Right atrium auricular region (tissue), 2 donors: ENCODE measurements around the gene PDE6G. TPM values are rescaled to one million over a fixed set of nuclear protein-coding genes. Genes with fewer than 3 reads are reported as not detected.

Source experiments
- DNase-seq: peaks from one replicate; pipeline ENCODE4 v3.0.0-alpha.2; 2019; ENCODE audit warnings: low spot score
- H3K27ac ChIP-seq, 2 donors: fragments of 200-600 bp; sonication (generic); 1 replicate in 1 of 2; 2 replicates in 1 of 2; pipeline ENCODE4 v1.5.1; 2016 to 2019
- H3K27me3 ChIP-seq, 2 donors: fragments of 200-600 bp; sonication (generic); one replicate each; pipeline versions ENCODE4 v1.5.1 to v1.6.0; 2017 to 2019
- H3K36me3 ChIP-seq: fragments of 200-600 bp; sonication (generic); one replicate; pipeline ENCODE4 v1.5.1; 2016
- H3K4me1 ChIP-seq, 2 donors: fragments of 200-600 bp; sonication (generic); one replicate each; pipeline versions ENCODE4 v1.5.1 to v1.6.0; 2017 to 2019
- H3K4me3 ChIP-seq, 2 donors: fragments of 200-600 bp; sonication (generic); 1 replicate in 1 of 2; 2 replicates in 1 of 2; pipeline ENCODE4 v1.5.1; 2017 to 2019; ENCODE audit warnings: mild to moderate bottlenecking in 1 of 2, moderate library complexity in 1 of 2
- H3K9me3 ChIP-seq, 2 donors: fragments of 200-600 bp; sonication (generic); one replicate each; pipeline ENCODE4 v1.5.1; 2019
- CTCF ChIP-seq, 2 donors: fragments of 200-600 bp; sonication (generic); IDR thresholded peaks; one replicate each; pipeline ENCODE4 v1.5.1; 2019; ENCODE audit warnings: antibody characterized with exemption in 2 of 2
- total RNA-seq, 2 donors: library from RNA; depleted of rRNA; stranded (reverse); fragments of >200 nt; gene quantifications; one replicate each; pipeline ENCODE4 v1.1.0, GENCODE V29; 2016

Gene PDE6G
- total RNA-seq, 2 donors from 2014 or later = not detected

- no peak for TF ChIP-seq CTCF (IDR thresholded peaks at IDR 0.05)
- peaks cover 98% of the 10 kb centered on the region for H3K36me3 ChIP-seq
These were observed 33.7 kb upstream of the PDE6G start for GRCh38 chr17:81690066-81690465.

GRCh38 chr17:81688616-81689015, 32.3 kb upstream of the PDE6G start:
- Histone ChIP-seq H3K36me3 (peaks cover 83% of the 10 kb centered on the region), H3K27me3 (no peaks in the 10 kb centered on the region), H3K27ac (no peak overlapping the region), H3K4me3 (no peak overlapping the region), H3K9me3 (no peaks in the 10 kb centered on the region), H3K4me1 (peaks cover 0 to 18% of the 10 kb centered on the region in 2 donors)
- DNase-seq = no peak
- no peak for TF ChIP-seq CTCF (IDR thresholded peaks at IDR 0.05)

More at GRCh38 chr17:81690066-81690465, 33.7 kb upstream of the PDE6G start:
- H3K4me3 ChIP-seq = no peak overlapping the region
- H3K27me3 ChIP-seq = no peaks in the 10 kb centered on the region
- H3K4me1 ChIP-seq = peaks cover 0 to 10% of the 10 kb centered on the region in 2 donors
- no peaks in the 10 kb centered on the region for H3K9me3 ChIP-seq
- DNase-seq = no peak
- no peak overlapping the region for H3K27ac ChIP-seq

- H3K36me3 ChIP-seq = peaks cover 77% of the 10 kb centered on the region
- no peak overlapping the region for H3K27ac ChIP-seq
- no peak for DNase-seq
- peaks cover 0 to 20% of the 10 kb centered on the region in 2 donors for H3K4me1 ChIP-seq
- H3K9me3 ChIP-seq = no peaks in the 10 kb centered on the region
- H3K4me3 ChIP-seq = no peak overlapping the region
- TF ChIP-seq CTCF (IDR thresholded peaks at IDR 0.05) = no peak
- no peaks in the 10 kb centered on the region for H3K27me3 ChIP-seq
These were observed 31.6 kb upstream of the PDE6G start for GRCh38 chr17:81687770-81688541.

- H3K36me3 ChIP-seq = peaks cover 63% of the 10 kb centered on the region
- H3K27me3 ChIP-seq = no peaks in the 10 kb centered on the region
- H3K4me1 ChIP-seq = peaks cover 0 to 33% of the 10 kb centered on the region in 2 donors
- H3K27ac ChIP-seq = no peak overlapping the region
- no peaks in the 10 kb centered on the region for H3K9me3 ChIP-seq
- no peak overlapping the region for H3K4me3 ChIP-seq
- TF ChIP-seq CTCF (IDR thresholded peaks at IDR 0.05) = no peak
- DNase-seq = no peak
These were observed 30.3 kb upstream of the PDE6G start for GRCh38 chr17:81686614-81687013.

GRCh38 chr17:81685108-81685507, 28.8 kb upstream of the PDE6G start:
- Histone ChIP-seq H3K4me1 (peaks cover 0 to 36% of the 10 kb centered on the region in 2 donors), H3K36me3 (peaks cover 48% of the 10 kb centered on the region)

More at GRCh38 chr17:81685108-81685507, 28.8 kb upstream of the PDE6G start:
- Histone ChIP-seq H3K9me3 (no peaks in the 10 kb centered on the region), H3K27me3 (no peaks in the 10 kb centered on the region), H3K4me3 (peak overlapping the region; percentile 97 to 98), H3K27ac (peak overlapping the region in 1 of 2 donors; percentile 75)
- no peak for DNase-seq
- TF ChIP-seq CTCF (IDR thresholded peaks at IDR 0.05) = no peak
